ENCODE measurements around the gene PANX2.
"Not testable (repeated sequence)": the region's sequence is repeated elsewhere in the genome, so short reads cannot be mapped to it uniquely, and the experiment has no call there.

DNA sequence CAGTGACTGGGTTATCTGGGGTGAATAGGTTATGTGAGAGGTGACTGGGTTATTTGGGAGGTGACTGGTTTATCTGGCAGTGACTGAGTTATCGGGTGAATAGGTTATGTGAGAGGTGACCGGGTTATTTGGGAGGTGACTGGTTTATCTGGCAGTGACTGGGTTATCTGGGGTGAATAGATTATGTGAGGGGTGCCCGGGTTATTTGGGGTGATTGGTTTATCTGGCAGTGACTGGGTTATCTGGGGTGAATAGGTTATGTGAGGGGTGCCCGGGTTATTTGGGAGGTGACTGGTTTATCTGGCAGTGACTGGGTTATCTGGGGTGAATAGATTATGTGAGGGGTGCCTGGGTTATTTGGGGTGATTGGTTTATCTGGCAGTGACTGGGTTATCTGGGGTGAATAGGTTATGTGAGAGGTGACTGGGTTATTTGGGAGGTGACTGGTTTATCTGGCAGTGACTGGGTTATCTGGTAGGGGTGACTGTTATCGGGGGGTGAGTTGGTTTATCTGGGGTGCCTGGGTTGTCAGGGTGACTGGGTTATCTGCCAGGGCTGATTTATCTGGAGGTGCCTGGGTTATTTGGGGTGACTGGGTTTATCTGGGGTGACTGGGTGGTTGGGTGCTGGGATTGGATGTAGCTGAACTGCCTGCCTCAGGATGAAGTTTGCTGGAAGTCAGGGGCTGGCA is 1.9 kb upstream of the PANX2 start:
- TF ChIP-seq MTF1 (CRISPR knock-in tag; IDR thresholded peaks at IDR 0.05); MXI1 (IDR thresholded peaks at IDR 0.05; ENCODE audit: borderline replicate concordance, low read depth, low read length); ZNF124 (CRISPR knock-in tag; IDR thresholded peaks at IDR 0.05); SNRNP70 (IDR thresholded peaks at IDR 0.05; ENCODE audit: low read depth, low read length); ZBTB20 (CRISPR knock-in tag; IDR thresholded peaks at IDR 0.05; ENCODE audit: borderline replicate concordance, low read depth); ZNF567 (CRISPR knock-in tag; IDR thresholded peaks at IDR 0.05; ENCODE audit: borderline replicate concordance); FOXJ3 (CRISPR knock-in tag; IDR thresholded peaks at IDR 0.05; ENCODE audit: borderline replicate concordance); HNRNPUL1 (IDR thresholded peaks at IDR 0.05; ENCODE audit: low read depth, low read length); ZNF598 (CRISPR knock-in tag; IDR thresholded peaks at IDR 0.05; ENCODE audit: borderline replicate concordance); EZH2 (conservative IDR thresholded peaks at IDR 0.05; ENCODE audit: low read depth, low read length): not testable (repeated sequence)
- TF ChIP-seq, protein P1, sequence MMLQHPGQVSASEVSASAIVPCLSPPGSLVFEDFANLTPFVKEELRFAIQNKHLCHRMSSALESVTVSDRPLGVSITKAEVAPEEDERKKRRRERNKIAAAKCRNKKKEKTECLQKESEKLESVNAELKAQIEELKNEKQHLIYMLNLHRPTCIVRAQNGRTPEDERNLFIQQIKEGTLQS (CRISPR knock-in tag; IDR thresholded peaks at IDR 0.05): not testable (repeated sequence)
- TF ChIP-seq, protein P2, sequence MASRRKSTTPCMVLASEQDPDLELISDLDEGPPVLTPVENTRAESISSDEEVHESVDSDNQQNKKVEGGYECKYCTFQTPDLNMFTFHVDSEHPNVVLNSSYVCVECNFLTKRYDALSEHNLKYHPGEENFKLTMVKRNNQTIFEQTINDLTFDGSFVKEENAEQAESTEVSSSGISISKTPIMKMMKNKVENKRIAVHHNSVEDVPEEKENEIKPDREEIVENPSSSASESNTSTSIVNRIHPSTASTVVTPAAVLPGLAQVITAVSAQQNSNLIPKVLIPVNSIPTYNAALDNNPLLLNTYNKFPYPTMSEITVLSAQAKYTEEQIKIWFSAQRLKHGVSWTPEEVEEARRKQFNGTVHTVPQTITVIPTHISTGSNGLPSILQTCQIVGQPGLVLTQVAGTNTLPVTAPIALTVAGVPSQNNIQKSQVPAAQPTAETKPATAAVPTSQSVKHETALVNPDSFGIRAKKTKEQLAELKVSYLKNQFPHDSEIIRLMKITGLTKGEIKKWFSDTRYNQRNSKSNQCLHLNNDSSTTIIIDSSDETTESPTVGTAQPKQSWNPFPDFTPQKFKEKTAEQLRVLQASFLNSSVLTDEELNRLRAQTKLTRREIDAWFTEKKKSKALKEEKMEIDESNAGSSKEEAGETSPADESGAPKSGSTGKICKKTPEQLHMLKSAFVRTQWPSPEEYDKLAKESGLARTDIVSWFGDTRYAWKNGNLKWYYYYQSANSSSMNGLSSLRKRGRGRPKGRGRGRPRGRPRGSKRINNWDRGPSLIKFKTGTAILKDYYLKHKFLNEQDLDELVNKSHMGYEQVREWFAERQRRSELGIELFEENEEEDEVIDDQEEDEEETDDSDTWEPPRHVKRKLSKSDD (CRISPR knock-in tag; IDR thresholded peaks at IDR 0.05; ENCODE audit: low read depth): not testable (repeated sequence)
- TF ChIP-seq, protein P3, sequence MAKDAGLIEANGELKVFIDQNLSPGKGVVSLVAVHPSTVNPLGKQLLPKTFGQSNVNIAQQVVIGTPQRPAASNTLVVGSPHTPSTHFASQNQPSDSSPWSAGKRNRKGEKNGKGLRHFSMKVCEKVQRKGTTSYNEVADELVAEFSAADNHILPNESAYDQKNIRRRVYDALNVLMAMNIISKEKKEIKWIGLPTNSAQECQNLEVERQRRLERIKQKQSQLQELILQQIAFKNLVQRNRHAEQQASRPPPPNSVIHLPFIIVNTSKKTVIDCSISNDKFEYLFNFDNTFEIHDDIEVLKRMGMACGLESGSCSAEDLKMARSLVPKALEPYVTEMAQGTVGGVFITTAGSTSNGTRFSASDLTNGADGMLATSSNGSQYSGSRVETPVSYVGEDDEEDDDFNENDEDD (CRISPR knock-in tag; IDR thresholded peaks at IDR 0.05; ENCODE audit: borderline replicate concordance): not testable (repeated sequence)
- TF ChIP-seq, protein P4, sequence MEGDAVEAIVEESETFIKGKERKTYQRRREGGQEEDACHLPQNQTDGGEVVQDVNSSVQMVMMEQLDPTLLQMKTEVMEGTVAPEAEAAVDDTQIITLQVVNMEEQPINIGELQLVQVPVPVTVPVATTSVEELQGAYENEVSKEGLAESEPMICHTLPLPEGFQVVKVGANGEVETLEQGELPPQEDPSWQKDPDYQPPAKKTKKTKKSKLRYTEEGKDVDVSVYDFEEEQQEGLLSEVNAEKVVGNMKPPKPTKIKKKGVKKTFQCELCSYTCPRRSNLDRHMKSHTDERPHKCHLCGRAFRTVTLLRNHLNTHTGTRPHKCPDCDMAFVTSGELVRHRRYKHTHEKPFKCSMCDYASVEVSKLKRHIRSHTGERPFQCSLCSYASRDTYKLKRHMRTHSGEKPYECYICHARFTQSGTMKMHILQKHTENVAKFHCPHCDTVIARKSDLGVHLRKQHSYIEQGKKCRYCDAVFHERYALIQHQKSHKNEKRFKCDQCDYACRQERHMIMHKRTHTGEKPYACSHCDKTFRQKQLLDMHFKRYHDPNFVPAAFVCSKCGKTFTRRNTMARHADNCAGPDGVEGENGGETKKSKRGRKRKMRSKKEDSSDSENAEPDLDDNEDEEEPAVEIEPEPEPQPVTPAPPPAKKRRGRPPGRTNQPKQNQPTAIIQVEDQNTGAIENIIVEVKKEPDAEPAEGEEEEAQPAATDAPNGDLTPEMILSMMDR (CRISPR knock-in tag; IDR thresholded peaks at IDR 0.05): not testable (repeated sequence)

All from HepG2 (cell line).